GM18951 (cell line): Measurements from ENCODE around the gene TMC2.

ENCODE experiments used
- POLR2A ChIP-seq: IDR thresholded peaks from 4 replicates; pipeline ENCODE4 v1.6.1; 2011; ENCODE audit warnings: mild to moderate bottlenecking; ENCODE audit not compliant: insufficient read length, insufficient read depth; ENCODE audit errors: extremely low read depth
- in situ Hi-C: fragments of 300-500 bp; cut with MboI; formaldehyde crosslinking; loops from one replicate; pipeline ENCODE4 v1.12.0; 2022; ENCODE audit warnings: low sequenced_read_pairs, mixed read lengths, inconsistent platforms; ENCODE audit not compliant: unreplicated experiment

Gene TMC2

DNA sequence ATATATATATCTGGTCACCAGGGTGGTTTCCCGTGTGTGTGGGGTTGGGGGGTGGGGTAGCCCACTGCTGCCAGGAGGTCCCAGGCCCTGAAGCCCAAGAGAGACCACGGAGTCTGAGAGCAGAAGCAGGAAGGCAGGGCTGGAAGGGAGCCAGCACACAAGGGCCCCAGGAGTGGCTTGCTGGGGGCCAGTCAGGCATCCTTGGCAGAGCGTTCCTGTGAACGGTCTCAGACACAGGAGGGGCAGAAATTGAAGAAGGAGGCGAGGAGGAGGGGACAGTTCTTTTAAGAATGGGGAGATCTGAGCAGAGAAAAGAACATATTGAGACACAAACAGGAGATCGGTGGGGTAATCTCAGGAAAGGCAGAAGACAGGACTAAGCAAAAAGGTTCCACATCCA, 154.3 kb downstream of the TMC2 start:
- no peak for TF ChIP-seq POLR2A
- in situ Hi-C loops = no loop called here

DNA sequence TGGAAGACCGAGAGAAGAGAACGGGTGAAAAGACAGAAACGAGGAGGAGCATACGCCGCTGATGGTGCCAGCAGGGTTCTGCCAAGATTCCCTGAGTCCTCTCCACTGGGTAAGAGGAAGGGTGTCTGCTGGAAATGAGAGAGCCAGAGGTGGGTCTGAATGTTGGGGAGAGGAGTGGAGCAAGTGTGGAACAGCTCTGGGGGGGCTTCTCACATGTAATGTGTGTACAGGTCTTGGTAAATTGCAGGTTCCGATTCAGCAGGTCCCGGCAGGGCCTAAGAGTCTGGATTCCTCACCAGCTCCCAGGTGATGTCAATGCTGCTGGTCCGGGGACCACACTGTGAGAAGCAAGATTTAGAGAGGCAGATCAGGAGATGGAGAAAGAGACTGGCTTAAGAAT, 154.8 kb downstream of the TMC2 start:
- in situ Hi-C loops = no loop called here
- TF ChIP-seq POLR2A = no peak
